GM18861 (cell line): ENCODE measurements around the gene CPT1C.
"Not testable (repeated sequence)": the region's sequence is repeated elsewhere in the genome, so short reads cannot be mapped to it uniquely, and the experiment has no call there.

Experiments used
- ATAC-seq: cut with Tn5 transposase; IDR thresholded peaks from one replicate; pipeline ENCODE4 v1.9.1; 2021; ENCODE audit not compliant: unreplicated experiment

CPT1C gene

GRCh38 chr19:49701271-49701786, 10.4 kb downstream of the CPT1C start:
- no peak for ATAC-seq

- no peak for ATAC-seq
Measured at GRCh38 chr19:49704888-49705642, 14.1 kb downstream of the CPT1C start.

GRCh38 chr19:49705919-49706318, 15.0 kb downstream of the CPT1C start:
- ATAC-seq = no peak

- ATAC-seq = no peak
Measured at GRCh38 chr19:49710372-49710951, 19.5 kb downstream of the CPT1C start.

GRCh38 chr19:49712397-49712859, 21.5 kb downstream of the CPT1C start:
- ATAC-seq = no peak

GRCh38 chr19:49713236-49713845, 22.4 kb downstream of the CPT1C start:
- ATAC-seq = no peak

- no peak for ATAC-seq
Measured at GRCh38 chr19:49716154-49716553, 25.2 kb downstream of the CPT1C start.

GRCh38 chr19:49718511-49718910, 27.6 kb downstream of the CPT1C start:
- ATAC-seq = no peak

GRCh38 chr19:49718991-49719390, 28.1 kb downstream of the CPT1C start:
- no peak for ATAC-seq

- not testable (repeated sequence) for ATAC-seq
Measured at GRCh38 chr19:49719420-49719819, 28.5 kb downstream of the CPT1C start.

- ATAC-seq = no peak
Measured at GRCh38 chr19:49727217-49728030, 36.5 kb downstream of the CPT1C start.

GRCh38 chr19:49730166-49730565, 39.2 kb downstream of the CPT1C start:
- no peak for ATAC-seq

GRCh38 chr19:49738268-49738667, 47.4 kb downstream of the CPT1C start:
- ATAC-seq = no peak

GRCh38 chr19:49739098-49739497, 48.2 kb downstream of the CPT1C start:
- ATAC-seq = no peak

GRCh38 chr19:49739933-49740332, 49.0 kb downstream of the CPT1C start:
- ATAC-seq = no peak

- no peak for ATAC-seq
Measured at GRCh38 chr19:49741210-49741844, 50.4 kb downstream of the CPT1C start.

GRCh38 chr19:49744946-49745381, 54.0 kb downstream of the CPT1C start:
- no peak for ATAC-seq

GRCh38 chr19:49746206-49746958, 55.5 kb downstream of the CPT1C start:
- no peak for ATAC-seq

- no peak for ATAC-seq
Measured at GRCh38 chr19:49749055-49749716, 58.3 kb downstream of the CPT1C start.
